Rectal smooth muscle tissue (tissue), 1 donor: ENCODE measurements around the gene ENPP1.

Source experiments
- H3K27ac ChIP-seq: one replicate; pipeline ENCODE4 v1.7.0; 2013; ENCODE audit warnings: low read depth, low read length, inconsistent platforms
- H3K27me3 ChIP-seq: one replicate; pipeline ENCODE4 v1.7.0; 2013; ENCODE audit warnings: low read length; ENCODE audit not compliant: control insufficient read depth, insufficient read depth
- H3K36me3 ChIP-seq: one replicate; pipeline ENCODE4 v1.7.0; 2013; ENCODE audit warnings: low read length; ENCODE audit not compliant: control insufficient read depth, insufficient read depth
- H3K4me1 ChIP-seq: one replicate; pipeline ENCODE4 v1.7.0; 2013; ENCODE audit warnings: low read length; ENCODE audit not compliant: control insufficient read depth, insufficient read depth
- H3K4me3 ChIP-seq: one replicate; pipeline ENCODE4 v1.7.0; 2013; ENCODE audit warnings: low read length
- H3K9ac ChIP-seq: one replicate; pipeline ENCODE4 v1.7.0; 2013; ENCODE audit warnings: low read length

ENPP1 gene

GRCh38 chr6:131821010-131821807, 13.4 kb downstream of the ENPP1 start:
- H3K27me3 ChIP-seq, result no peaks in the 10 kb centered on the region
- no peak overlapping the region for H3K4me3 ChIP-seq
- H3K36me3 ChIP-seq, result no peaks in the 10 kb centered on the region
- H3K9ac ChIP-seq, result no peak overlapping the region
- H3K4me1 ChIP-seq, result no peaks in the 10 kb centered on the region
- H3K27ac ChIP-seq, result no peak overlapping the region

GRCh38 chr6:131822119-131822518, 14.3 kb downstream of the ENPP1 start:
- no peak overlapping the region for H3K4me3 ChIP-seq
- no peak overlapping the region for H3K27ac ChIP-seq

GRCh38 chr6:131823276-131823902, 15.6 kb downstream of the ENPP1 start:
- Histone ChIP-seq H3K4me1 (no peaks in the 10 kb centered on the region), H3K4me3 (no peak overlapping the region), H3K27me3 (no peaks in the 10 kb centered on the region), H3K36me3 (no peaks in the 10 kb centered on the region), H3K27ac (no peak overlapping the region), H3K9ac (no peak overlapping the region)

More at GRCh38 chr6:131822119-131822518, 14.3 kb downstream of the ENPP1 start:
- Histone ChIP-seq H3K27me3 (no peaks in the 10 kb centered on the region), H3K36me3 (no peaks in the 10 kb centered on the region), H3K9ac (no peak overlapping the region), H3K4me1 (no peaks in the 10 kb centered on the region)

- Histone ChIP-seq H3K36me3 (no peaks in the 10 kb centered on the region), H3K27me3 (no peaks in the 10 kb centered on the region), H3K9ac (no peak overlapping the region), H3K27ac (no peak overlapping the region), H3K4me1 (no peaks in the 10 kb centered on the region), H3K4me3 (no peak overlapping the region)
Measured at GRCh38 chr6:131825946-131826345, 18.1 kb downstream of the ENPP1 start.

- no peak overlapping the region for H3K27ac ChIP-seq
- no peaks in the 10 kb centered on the region for H3K4me1 ChIP-seq
- H3K27me3 ChIP-seq, result no peaks in the 10 kb centered on the region
- no peaks in the 10 kb centered on the region for H3K36me3 ChIP-seq
- H3K4me3 ChIP-seq, result no peak overlapping the region
- H3K9ac ChIP-seq, result no peak overlapping the region
Measured at GRCh38 chr6:131828080-131828479, 20.3 kb downstream of the ENPP1 start.

DNA sequence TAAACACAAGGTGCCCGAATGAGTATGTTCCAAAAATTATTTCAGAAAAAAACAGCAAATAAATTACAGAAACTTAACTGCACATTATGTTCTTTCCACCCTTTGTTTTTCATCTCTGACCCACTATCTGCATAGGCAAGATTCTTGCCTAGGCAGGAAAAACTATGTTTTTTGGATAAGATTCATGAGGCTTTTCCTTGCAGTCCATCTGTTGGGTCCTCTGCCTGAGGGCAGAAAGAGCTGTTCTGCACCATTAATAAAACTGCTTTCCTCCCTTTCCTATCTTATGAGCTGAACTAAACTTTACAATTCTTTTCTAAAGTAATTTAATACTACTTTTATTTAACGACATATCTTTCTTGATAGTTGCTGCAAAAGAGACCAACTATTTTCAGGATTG, 21.1 kb downstream of the ENPP1 start:
- H3K4me3 ChIP-seq, result no peak overlapping the region
- no peak overlapping the region for H3K27ac ChIP-seq
- H3K9ac ChIP-seq, result no peak overlapping the region
- no peaks in the 10 kb centered on the region for H3K27me3 ChIP-seq
- no peaks in the 10 kb centered on the region for H3K4me1 ChIP-seq
- H3K36me3 ChIP-seq, result no peaks in the 10 kb centered on the region

GRCh38 chr6:131831392-131831791, 23.6 kb downstream of the ENPP1 start:
- no peak overlapping the region for H3K27ac ChIP-seq
- H3K36me3 ChIP-seq, result no peaks in the 10 kb centered on the region
- H3K27me3 ChIP-seq, result no peaks in the 10 kb centered on the region
- no peak overlapping the region for H3K9ac ChIP-seq
- H3K4me3 ChIP-seq, result no peak overlapping the region
- H3K4me1 ChIP-seq, result no peaks in the 10 kb centered on the region

GRCh38 chr6:131831886-131832285, 24.1 kb downstream of the ENPP1 start:
- H3K4me1 ChIP-seq, result no peaks in the 10 kb centered on the region

GRCh38 chr6:131832363-131832762, 24.5 kb downstream of the ENPP1 start:
- Histone ChIP-seq H3K9ac (no peak overlapping the region), H3K27me3 (no peaks in the 10 kb centered on the region), H3K4me1 (no peaks in the 10 kb centered on the region), H3K36me3 (no peaks in the 10 kb centered on the region), H3K4me3 (no peak overlapping the region), H3K27ac (no peak overlapping the region)

More at GRCh38 chr6:131831886-131832285, 24.1 kb downstream of the ENPP1 start:
- no peaks in the 10 kb centered on the region for H3K36me3 ChIP-seq
- no peaks in the 10 kb centered on the region for H3K27me3 ChIP-seq
- H3K4me3 ChIP-seq, result no peak overlapping the region
- no peak overlapping the region for H3K27ac ChIP-seq
- H3K9ac ChIP-seq, result no peak overlapping the region

DNA sequence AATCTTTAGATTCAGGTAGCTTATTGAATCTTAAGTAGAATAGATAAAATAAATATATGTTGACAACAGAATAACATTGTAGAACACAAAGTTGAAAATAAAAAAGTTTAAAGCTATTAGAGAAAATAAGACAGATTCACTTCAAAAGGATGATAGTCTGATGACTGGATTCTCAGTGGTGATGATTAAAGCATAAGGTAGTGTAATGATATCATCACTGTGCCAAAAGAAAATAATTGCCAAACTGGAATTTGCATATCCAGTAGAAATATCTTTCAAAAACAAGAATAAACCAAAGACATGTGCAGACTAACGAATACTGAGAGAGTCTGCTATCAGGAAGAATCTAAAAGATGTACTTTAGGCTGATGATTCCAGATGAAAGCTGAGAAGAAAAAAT, 30.2 kb downstream of the ENPP1 start:
- Histone ChIP-seq H3K27ac (no peak overlapping the region), H3K4me3 (no peak overlapping the region), H3K4me1 (no peaks in the 10 kb centered on the region)

DNA sequence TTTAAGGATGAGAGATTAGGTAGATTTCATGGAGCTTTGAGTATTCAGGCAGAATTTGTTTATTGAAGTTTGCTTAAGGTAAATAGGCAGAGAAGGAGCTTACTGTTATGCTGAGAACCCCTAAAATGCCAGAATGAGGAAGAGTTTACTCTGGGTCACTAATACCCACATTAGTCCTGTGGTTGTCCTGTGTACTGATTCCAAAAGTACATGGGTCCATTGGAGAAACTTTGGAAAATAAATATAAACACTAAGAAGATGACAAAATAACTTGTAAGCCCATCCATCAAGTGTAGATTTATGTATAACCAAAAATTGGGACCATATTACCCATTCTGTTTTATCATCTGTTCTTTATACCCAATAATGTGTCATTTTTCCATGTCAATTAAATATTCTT, 31.6 kb downstream of the ENPP1 start:
- Histone ChIP-seq H3K27ac (no peak overlapping the region), H3K4me3 (no peak overlapping the region), H3K9ac (no peak overlapping the region), H3K4me1 (no peaks in the 10 kb centered on the region), H3K36me3 (no peaks in the 10 kb centered on the region), H3K27me3 (no peaks in the 10 kb centered on the region)

More for the DNA sequence above, 30.2 kb downstream of the ENPP1 start:
- Histone ChIP-seq H3K27me3 (no peaks in the 10 kb centered on the region), H3K9ac (no peak overlapping the region), H3K36me3 (no peaks in the 10 kb centered on the region)

GRCh38 chr6:131840441-131840840, 32.6 kb downstream of the ENPP1 start:
- no peak overlapping the region for H3K27ac ChIP-seq
- H3K27me3 ChIP-seq, result no peaks in the 10 kb centered on the region
- H3K36me3 ChIP-seq, result no peaks in the 10 kb centered on the region
- no peak overlapping the region for H3K4me3 ChIP-seq
- no peaks in the 10 kb centered on the region for H3K4me1 ChIP-seq
- no peak overlapping the region for H3K9ac ChIP-seq
